Breast epithelium (tissue), 3 donors: Measurements from ENCODE around the gene MMP7.

Experiments used
- CTCF ChIP-seq, 3 donors: fragments of 450-650 bp; IDR thresholded peaks; one replicate each; pipeline ENCODE4 v1.5.1; 2016 to 2017; ENCODE audit warnings: antibody characterized with exemption in 3 of 3, mild to moderate bottlenecking in 3 of 3, moderate library complexity in 3 of 3
- POLR2A ChIP-seq: fragments of 450-650 bp; IDR thresholded peaks from one replicate; pipeline ENCODE4 v1.6.1; 2016; ENCODE audit warnings: antibody characterized with exemption, mild to moderate bottlenecking, moderate library complexity
- POLR2AphosphoS5 ChIP-seq, 3 donors: sonication (generic); formaldehyde crosslinking; IDR thresholded peaks; one replicate each; pipeline ENCODE4 v1.6.1; 2017; ENCODE audit warnings: antibody characterized with exemption in 3 of 3

- TF ChIP-seq POLR2AphosphoS5 (IDR thresholded peaks at IDR 0.05) (no peak), CTCF (IDR thresholded peaks at IDR 0.05) (no peak), POLR2A (no peak)
These were observed 29.3 kb upstream of the MMP7 start for GRCh38 chr11:102559839-102560238.
